OCI-LY1 (cell line): ENCODE results near the gene TBC1D10A.

Source experiments
- H2AFZ ChIP-seq: fragments of 200-600 bp; sonication (generic), shearing (Covaris generic); 2 replicates; pipeline ENCODE4 v1.6.0; 2014; ENCODE audit warnings: antibody characterized with exemption, mild to moderate bottlenecking, low read length
- H3F3A ChIP-seq: fragments of 200-600 bp; sonication (generic), shearing (Covaris generic); 2 replicates; pipeline ENCODE4 v1.6.0; 2014; ENCODE audit warnings: mild to moderate bottlenecking, antibody characterized with exemption, low read length, moderate library complexity; ENCODE audit not compliant: insufficient read depth
- H3K27ac ChIP-seq: fragments of 200-600 bp; sonication (generic); 2 replicates; pipeline ENCODE4 v1.5.1; 2014; ENCODE audit warnings: low read length, mixed run types, mild to moderate bottlenecking, low read depth; ENCODE audit not compliant: poor library complexity, severe bottlenecking
- H3K27me3 ChIP-seq: fragments of 200-600 bp; sonication (generic); 2 replicates; pipeline ENCODE4 v1.6.0; 2014; ENCODE audit warnings: antibody characterized with exemption, mild to moderate bottlenecking, low read length, moderate library complexity; ENCODE audit not compliant: insufficient read depth
- H3K36me3 ChIP-seq: fragments of 200-600 bp; sonication (generic); 2 replicates; pipeline ENCODE4 v1.6.1; 2014; ENCODE audit warnings: mild to moderate bottlenecking, antibody characterized with exemption, low read length, moderate library complexity, mixed read lengths; ENCODE audit not compliant: insufficient read depth
- H3K4me1 ChIP-seq: fragments of 200-600 bp; sonication (generic); 2 replicates; pipeline ENCODE4 v1.5.1; 2014; ENCODE audit warnings: mild to moderate bottlenecking, low read length, moderate library complexity; ENCODE audit not compliant: insufficient read depth, severe bottlenecking
- H3K4me2 ChIP-seq: fragments of 200-600 bp; sonication (generic), shearing (Covaris generic); 2 replicates; pipeline ENCODE4 v1.6.1; 2014; ENCODE audit warnings: low read length
- H3K4me3 ChIP-seq: fragments of 200-600 bp; sonication (generic); 2 replicates; pipeline ENCODE4 v1.5.1; 2014; ENCODE audit warnings: low read length, low read depth, mild to moderate bottlenecking, mixed read lengths; ENCODE audit not compliant: poor library complexity, severe bottlenecking
- H3K79me2 ChIP-seq: fragments of 200-600 bp; shearing (Covaris generic); 2 replicates; pipeline ENCODE4 v1.6.1; 2016; ENCODE audit warnings: mixed run types, low read length, mixed read lengths; ENCODE audit not compliant: insufficient read depth
- H3K9ac ChIP-seq: fragments of 200-600 bp; sonication (generic), shearing (Covaris generic); 2 replicates; pipeline ENCODE4 v1.6.1; 2014; ENCODE audit warnings: mild to moderate bottlenecking, low read length, mixed read lengths
- H3K9me2 ChIP-seq: fragments of 200-600 bp; sonication (generic), shearing (Covaris generic); 2 replicates; pipeline ENCODE4 v1.6.1; 2014; ENCODE audit warnings: low read depth, mild to moderate bottlenecking, low read length, mixed read lengths
- H3K9me3 ChIP-seq: fragments of 200-600 bp; shearing (Covaris generic); 2 replicates; pipeline ENCODE4 v1.6.1; 2014; ENCODE audit warnings: low read length, mixed read lengths
- H4K20me1 ChIP-seq: fragments of 200-600 bp; sonication (generic), shearing (Covaris generic); 2 replicates; pipeline ENCODE4 v1.6.0; 2016; ENCODE audit warnings: mild to moderate bottlenecking, low read length; ENCODE audit not compliant: insufficient read depth
- CTCF ChIP-seq: fragments of 200-600 bp; sonication (generic), shearing (Covaris generic); IDR thresholded peaks from 2 replicates; pipeline ENCODE4 v1.5.1; 2017; ENCODE audit warnings: mild to moderate bottlenecking, antibody characterized with exemption, low read length, moderate library complexity, mixed read lengths
- EZH2 ChIP-seq: fragments of 200-600 bp; sonication (generic), shearing (Covaris generic); IDR thresholded peaks from 2 replicates; pipeline ENCODE4 v1.8.0; 2017; ENCODE audit warnings: borderline replicate concordance, mixed run types, mild to moderate bottlenecking, antibody characterized with exemption, low read length, moderate library complexity, mixed read lengths

Gene TBC1D10A

GRCh38 chr22:30361916-30362650 lies 35.3 kb upstream of the TBC1D10A start:
- Histone ChIP-seq H3K4me2 (no peak overlapping the region), H3K4me3 (no peak overlapping the region), H3F3A (no peaks in the 10 kb centered on the region), H2AFZ (no peak overlapping the region), H4K20me1 (no peaks in the 10 kb centered on the region), H3K9me2 (no peaks in the 10 kb centered on the region), H3K79me2 (no peaks in the 10 kb centered on the region), H3K4me1 (peaks cover 3% of the 10 kb centered on the region), H3K9ac (no peak overlapping the region), H3K27me3 (no peaks in the 10 kb centered on the region), H3K27ac (no peak overlapping the region), H3K36me3 (no peaks in the 10 kb centered on the region), H3K9me3 (no peaks in the 10 kb centered on the region)
- no peak for TF ChIP-seq CTCF
- TF ChIP-seq EZH2: no peak

GRCh38 chr22:30358541-30358940 lies 31.8 kb upstream of the TBC1D10A start:
- Histone ChIP-seq H3K4me3 (no peak overlapping the region), H3K9ac (no peak overlapping the region), H3K27ac (no peak overlapping the region), H3K9me2 (no peaks in the 10 kb centered on the region), H2AFZ (no peak overlapping the region), H3F3A (no peaks in the 10 kb centered on the region), H3K9me3 (no peaks in the 10 kb centered on the region), H3K4me1 (peaks cover 24% of the 10 kb centered on the region), H3K27me3 (no peaks in the 10 kb centered on the region), H4K20me1 (no peaks in the 10 kb centered on the region), H3K4me2 (no peak overlapping the region), H3K36me3 (peaks cover 9% of the 10 kb centered on the region; the same call in 1 of the 2 replicates), H3K79me2 (peaks cover 20% of the 10 kb centered on the region)
- TF ChIP-seq CTCF: no peak
- TF ChIP-seq EZH2: no peak

- Histone ChIP-seq H3K4me2 (no peak overlapping the region), H4K20me1 (no peaks in the 10 kb centered on the region), H3K27ac (no peak overlapping the region), H3K79me2 (peaks cover 20% of the 10 kb centered on the region), H3K36me3 (peaks cover 13% of the 10 kb centered on the region), H3K9me2 (no peaks in the 10 kb centered on the region), H3K4me3 (no peak overlapping the region), H3K4me1 (peaks cover 24% of the 10 kb centered on the region), H3F3A (no peaks in the 10 kb centered on the region), H3K9me3 (no peaks in the 10 kb centered on the region), H3K9ac (no peak overlapping the region), H3K27me3 (no peaks in the 10 kb centered on the region), H2AFZ (no peak overlapping the region)
- TF ChIP-seq CTCF (no peak), EZH2 (no peak)
These were observed 31.0 kb upstream of the TBC1D10A start for GRCh38 chr22:30357650-30358215.
